WTC11 (cell line): ENCODE data around the gene DUSP15. TPM values are rescaled to one million over a fixed set of nuclear protein-coding genes. Genes with fewer than 3 reads are reported as not detected.

ENCODE experiments used
- ATAC-seq: fragments of 200-7000 bp; cut with Tn5 transposase; 2 replicates; pipeline ENCODE4 v1.10.0; 2021; ENCODE audit warnings: mild to moderate bottlenecking, moderate library complexity
- CTCF ChIA-PET: fragments of 300-600 bp; sonication (Branson Sonifier 250); formaldehyde crosslinking; loops from one replicate; lab custom pipeline; 2021; ENCODE audit warnings: antibody characterized with exemption; lab: Charles Lee
- POLR2A ChIA-PET: fragments of 350-600 bp; sonication (Branson Sonifier 250); formaldehyde crosslinking; loops from one replicate; lab custom pipeline; 2021; ENCODE audit warnings: antibody characterized with exemption; lab: Charles Lee
- DNase-seq: peaks from one replicate; pipeline ENCODE4 v3.0.0; 2021; ENCODE audit warnings: low spot score
- H3K27ac Mint-ChIP-seq: 2 replicates; pipeline ENCODE4 v1.8.0; 2021; ENCODE audit warnings: mixed read lengths
- H3K27me3 Mint-ChIP-seq: 2 replicates; pipeline ENCODE4 v1.8.0; 2021; ENCODE audit warnings: low read depth, mild to moderate bottlenecking, moderate library complexity, mixed read lengths
- H3K36me3 Mint-ChIP-seq: 2 replicates; pipeline ENCODE4 v1.8.0; 2021; ENCODE audit warnings: mixed read lengths
- H3K4me1 Mint-ChIP-seq: 2 replicates; pipeline ENCODE4 v1.8.0; 2022; ENCODE audit warnings: mixed read lengths
- H3K4me3 Mint-ChIP-seq: 2 replicates; pipeline ENCODE4 v1.8.0; 2021; ENCODE audit warnings: mild to moderate bottlenecking, moderate library complexity, mixed read lengths
- H3K9me3 Mint-ChIP-seq: 2 replicates; pipeline ENCODE4 v1.8.0; 2021; ENCODE audit warnings: mixed read lengths
- ATF6 ChIP-seq: sonication (generic); formaldehyde crosslinking; IDR thresholded peaks from 2 replicates; pipeline ENCODE4 v1.8.1; 2023; ENCODE audit warnings: mild to moderate bottlenecking, missing genetic modification reagents
- CDX4 ChIP-seq: fragments of 250-450 bp; sonication (Bioruptor Pico); IDR thresholded peaks from 2 replicates; pipeline ENCODE4 v1.9.0; 2021; ENCODE audit warnings: moderate library complexity, mild to moderate bottlenecking, inconsistent platforms, borderline replicate concordance
- ESRRA ChIP-seq: sonication (generic); formaldehyde crosslinking; IDR thresholded peaks from 2 replicates; pipeline ENCODE4 v1.8.1; 2022; ENCODE audit warnings: mild to moderate bottlenecking, missing genetic modification reagents, borderline replicate concordance
- ETV6 ChIP-seq: sonication (generic); formaldehyde crosslinking; IDR thresholded peaks from 2 replicates; pipeline ENCODE4 v1.8.1; 2022; ENCODE audit warnings: mild to moderate bottlenecking, missing genetic modification reagents
- FOXJ3 ChIP-seq: sonication (generic); formaldehyde crosslinking; IDR thresholded peaks from 2 replicates; pipeline ENCODE4 v1.9.0; 2021; ENCODE audit warnings: missing genetic modification reagents, mild to moderate bottlenecking, borderline replicate concordance
- FOXP1 ChIP-seq: sonication (generic); formaldehyde crosslinking; IDR thresholded peaks from 2 replicates; pipeline ENCODE4 v1.8.0; 2022; ENCODE audit warnings: missing genetic modification reagents, mild to moderate bottlenecking, moderate library complexity, borderline replicate concordance
- GTF2I ChIP-seq: fragments of 250-450 bp; sonication (Bioruptor Pico); conservative IDR thresholded peaks from 2 replicates; pipeline ENCODE4 v1.4.0; 2021; ENCODE audit warnings: mild to moderate bottlenecking
- JAZF1 ChIP-seq: fragments of 250-450 bp; sonication (Bioruptor Pico); IDR thresholded peaks from 2 replicates; pipeline ENCODE4 v1.9.0; 2021; ENCODE audit warnings: moderate library complexity, mild to moderate bottlenecking, inconsistent platforms
- JUN ChIP-seq: sonication (generic); formaldehyde crosslinking; IDR thresholded peaks from 2 replicates; pipeline ENCODE4 v1.8.0; 2023; ENCODE audit warnings: mild to moderate bottlenecking, missing genetic modification reagents
- KAT7 ChIP-seq: sonication (generic); formaldehyde crosslinking; IDR thresholded peaks from 2 replicates; pipeline ENCODE4 v1.8.1; 2023; ENCODE audit warnings: missing genetic modification reagents, mild to moderate bottlenecking, borderline replicate concordance
- MLX ChIP-seq: sonication (generic); formaldehyde crosslinking; IDR thresholded peaks from 2 replicates; pipeline ENCODE4 v1.8.1; 2023; ENCODE audit warnings: mild to moderate bottlenecking, missing genetic modification reagents, moderate library complexity
- NFYB ChIP-seq: sonication (generic); formaldehyde crosslinking; conservative IDR thresholded peaks from 2 replicates; pipeline ENCODE4 v1.8.0; 2022; ENCODE audit warnings: low read depth, missing genetic modification reagents
- NR3C1 ChIP-seq: sonication (generic); formaldehyde crosslinking; conservative IDR thresholded peaks from 2 replicates; pipeline ENCODE4 v1.8.1; 2023; ENCODE audit warnings: low read depth, mild to moderate bottlenecking, missing genetic modification reagents
- RORB ChIP-seq: fragments of 250-450 bp; sonication (Bioruptor Pico); IDR thresholded peaks from 2 replicates; pipeline ENCODE4 v1.9.0; 2021; ENCODE audit warnings: mild to moderate bottlenecking
- SMAD3 ChIP-seq: sonication (generic); formaldehyde crosslinking; IDR thresholded peaks from 2 replicates; pipeline ENCODE4 v1.8.0; 2022; ENCODE audit warnings: missing genetic modification reagents, mild to moderate bottlenecking, borderline replicate concordance
- USF2 ChIP-seq: sonication (generic); formaldehyde crosslinking; IDR thresholded peaks from 2 replicates; pipeline ENCODE4 v1.8.1; 2023; ENCODE audit warnings: mild to moderate bottlenecking, missing genetic modification reagents, moderate library complexity
- ZBTB21 ChIP-seq: sonication (generic); formaldehyde crosslinking; IDR thresholded peaks from 2 replicates; pipeline ENCODE4 v1.8.1; 2023; ENCODE audit warnings: mild to moderate bottlenecking, missing genetic modification reagents, borderline replicate concordance
- ZNF232 ChIP-seq: sonication (generic); formaldehyde crosslinking; IDR thresholded peaks from 2 replicates; pipeline ENCODE4 v1.8.0; 2022; ENCODE audit warnings: mild to moderate bottlenecking, missing genetic modification reagents
- ZNF263 ChIP-seq: sonication (generic); formaldehyde crosslinking; IDR thresholded peaks from 2 replicates; pipeline ENCODE4 v1.8.1; 2022; ENCODE audit warnings: low read depth, mild to moderate bottlenecking, moderate library complexity, missing genetic modification reagents
- ZNF317 ChIP-seq: sonication (generic); formaldehyde crosslinking; IDR thresholded peaks from 2 replicates; pipeline ENCODE4 v1.8.1; 2023; ENCODE audit warnings: low read depth, mild to moderate bottlenecking, moderate library complexity, missing genetic modification reagents, borderline replicate concordance
- total RNA-seq: library from RNA; stranded (reverse); gene quantifications from 3 replicates; pipeline ENCODE4 v1.2.3, GENCODE V29; 2021
- TF ChIP-seq, protein P1 (sequence below): sonication (generic); formaldehyde crosslinking; IDR thresholded peaks from 2 replicates; pipeline ENCODE4 v1.8.0; 2022; ENCODE audit warnings: mild to moderate bottlenecking, missing genetic modification reagents
- TF ChIP-seq, protein P2 (sequence below): sonication (generic); formaldehyde crosslinking; conservative IDR thresholded peaks from 2 replicates; pipeline ENCODE4 v1.8.1; 2023; ENCODE audit warnings: mild to moderate bottlenecking, low read depth, missing genetic modification reagents, moderate library complexity

Gene DUSP15
- total RNA-seq, 1 experiment from 2014 or later: 1.7 TPM

DNA sequence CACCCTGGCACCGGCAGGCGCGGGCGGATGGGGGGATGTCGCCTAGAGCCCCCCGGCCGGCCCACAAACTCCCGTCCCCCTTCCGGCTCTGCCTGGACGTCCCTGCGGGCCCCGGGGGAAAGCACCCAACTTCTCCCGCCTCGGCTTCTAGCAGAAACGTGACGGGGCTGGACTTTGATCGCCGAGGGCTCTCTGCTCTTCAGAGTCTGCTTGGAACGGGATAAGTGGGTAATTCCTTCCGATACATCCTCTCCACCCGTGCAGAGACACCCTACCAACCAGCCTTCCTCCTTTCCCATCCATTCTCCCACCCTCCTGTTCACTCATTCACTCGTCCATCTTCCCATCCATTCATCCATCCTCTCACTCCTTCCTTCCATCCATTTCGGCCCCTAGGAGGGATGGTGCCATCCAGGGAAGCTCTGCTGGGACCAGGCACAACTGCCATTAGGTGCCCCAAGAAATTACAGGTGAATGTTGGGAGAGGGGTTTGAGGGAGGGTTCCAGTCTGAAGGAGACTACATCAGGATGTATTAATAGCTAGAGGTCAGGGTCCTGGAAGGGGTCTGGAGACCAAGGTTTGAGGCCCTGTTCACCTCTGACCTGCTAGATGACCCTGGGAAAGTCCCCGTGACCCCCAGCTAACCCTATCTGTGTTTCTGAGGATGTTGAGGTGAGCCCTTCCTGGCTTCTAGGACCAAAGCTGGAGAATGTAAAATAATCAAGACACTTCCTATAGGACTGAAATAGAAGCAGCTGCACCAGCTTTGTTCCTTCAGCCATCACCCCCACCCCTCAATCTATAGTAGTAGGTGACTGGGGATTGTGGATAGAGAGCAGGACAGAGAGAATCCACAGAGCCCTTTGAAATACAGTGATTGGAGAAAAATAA, 645 bp upstream of the DUSP15 start:
- ChIA-PET CTCF (interaction anchor here (0.7 to 2.2 kb wide), 7 partner anchors 9 to 147 kb away, joined by 3 to 22 read pairs (median 6); partner anchors contain the start of gene PDRG1), POLR2A (interaction anchor here (0.9 to 1.0 kb wide), 2 partner anchors 11 to 97 kb away, joined by 3 to 6 read pairs; partner anchors contain the start of gene XKR7)
- Mint-ChIP-seq H3K9me3 (no peaks in the 10 kb centered on the region), H3K4me3 (peak overlapping the region; percentile 76)
- no peak for DNase-seq
- TF ChIP-seq JUN (no peak), RORB (CRISPR knock-in tag) (no peak), ZNF232 (no peak), ZBTB21 (no peak), JAZF1 (CRISPR knock-in tag) (no peak), ATF6 (CRISPR knock-in tag) (no peak), KAT7 (CRISPR knock-in tag) (no peak), ESRRA (no peak)
- TF ChIP-seq, all 79 proteins: peak for 0
- Mint-ChIP-seq H3K27ac (no peak overlapping the region), H3K36me3 (no peaks in the 10 kb centered on the region), H3K4me1 (peaks cover 14% of the 10 kb centered on the region), H3K27me3 (peaks cover 59% of the 10 kb centered on the region)
- ATAC-seq: no peak

- ATAC-seq: no peak
- Mint-ChIP-seq H3K27ac (0 out of 2 replicates have a peak overlapping the region, but pooled peaks have one; percentile 45), H3K36me3 (no peaks in the 10 kb centered on the region), H3K9me3 (no peaks in the 10 kb centered on the region), H3K4me3 (peak overlapping the region; percentile 93), H3K4me1 (peaks cover 14% of the 10 kb centered on the region), H3K27me3 (peaks cover 59% of the 10 kb centered on the region)
- ChIA-PET CTCF (interaction anchor here (0.6 to 0.7 kb wide), 2 partner anchors 24 to 148 kb away, joined by 3 read pairs; partner anchors contain the start of gene FOXS1), POLR2A (interaction anchor here (1.0 kb wide), 1 partner anchor 10 kb away, joined by 6 read pairs; no protein-coding TSS in a partner anchor)
- no peak for TF ChIP-seq NFYB (CRISPR knock-in tag)
- no peak for TF ChIP-seq ETV6 (CRISPR knock-in tag)
- no peak for TF ChIP-seq MLX (CRISPR knock-in tag)
- TF ChIP-seq CDX4: no peak
- TF ChIP-seq, protein P1, sequence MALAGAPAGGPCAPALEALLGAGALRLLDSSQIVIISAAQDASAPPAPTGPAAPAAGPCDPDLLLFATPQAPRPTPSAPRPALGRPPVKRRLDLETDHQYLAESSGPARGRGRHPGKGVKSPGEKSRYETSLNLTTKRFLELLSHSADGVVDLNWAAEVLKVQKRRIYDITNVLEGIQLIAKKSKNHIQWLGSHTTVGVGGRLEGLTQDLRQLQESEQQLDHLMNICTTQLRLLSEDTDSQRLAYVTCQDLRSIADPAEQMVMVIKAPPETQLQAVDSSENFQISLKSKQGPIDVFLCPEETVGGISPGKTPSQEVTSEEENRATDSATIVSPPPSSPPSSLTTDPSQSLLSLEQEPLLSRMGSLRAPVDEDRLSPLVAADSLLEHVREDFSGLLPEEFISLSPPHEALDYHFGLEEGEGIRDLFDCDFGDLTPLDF (CRISPR knock-in tag): no peak
- no peak for DNase-seq
Measured at GRCh38 chr20:31869673-31869941, 720 bp downstream of the DUSP15 start.

GRCh38 chr20:31868853-31869672, 1.3 kb downstream of the DUSP15 start:
- Mint-ChIP-seq H3K9me3 (no peaks in the 10 kb centered on the region), H3K36me3 (no peaks in the 10 kb centered on the region), H3K4me1 (peaks cover 14% of the 10 kb centered on the region), H3K27ac (no peak overlapping the region), H3K27me3 (peaks cover 58% of the 10 kb centered on the region), H3K4me3 (peak overlapping the region; percentile 93)
- ATAC-seq (no peak), DNase-seq (no peak)
- ChIA-PET POLR2A (no interaction called here), CTCF (interaction anchor here (0.7 to 2.9 kb wide), 2 partner anchors 16 to 24 kb away, joined by 3 to 14 read pairs; partner anchors contain the start of gene FOXS1)
- TF ChIP-seq, protein P2, sequence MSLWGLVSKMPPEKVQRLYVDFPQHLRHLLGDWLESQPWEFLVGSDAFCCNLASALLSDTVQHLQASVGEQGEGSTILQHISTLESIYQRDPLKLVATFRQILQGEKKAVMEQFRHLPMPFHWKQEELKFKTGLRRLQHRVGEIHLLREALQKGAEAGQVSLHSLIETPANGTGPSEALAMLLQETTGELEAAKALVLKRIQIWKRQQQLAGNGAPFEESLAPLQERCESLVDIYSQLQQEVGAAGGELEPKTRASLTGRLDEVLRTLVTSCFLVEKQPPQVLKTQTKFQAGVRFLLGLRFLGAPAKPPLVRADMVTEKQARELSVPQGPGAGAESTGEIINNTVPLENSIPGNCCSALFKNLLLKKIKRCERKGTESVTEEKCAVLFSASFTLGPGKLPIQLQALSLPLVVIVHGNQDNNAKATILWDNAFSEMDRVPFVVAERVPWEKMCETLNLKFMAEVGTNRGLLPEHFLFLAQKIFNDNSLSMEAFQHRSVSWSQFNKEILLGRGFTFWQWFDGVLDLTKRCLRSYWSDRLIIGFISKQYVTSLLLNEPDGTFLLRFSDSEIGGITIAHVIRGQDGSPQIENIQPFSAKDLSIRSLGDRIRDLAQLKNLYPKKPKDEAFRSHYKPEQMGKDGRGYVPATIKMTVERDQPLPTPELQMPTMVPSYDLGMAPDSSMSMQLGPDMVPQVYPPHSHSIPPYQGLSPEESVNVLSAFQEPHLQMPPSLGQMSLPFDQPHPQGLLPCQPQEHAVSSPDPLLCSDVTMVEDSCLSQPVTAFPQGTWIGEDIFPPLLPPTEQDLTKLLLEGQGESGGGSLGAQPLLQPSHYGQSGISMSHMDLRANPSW (CRISPR knock-in tag): no peak
- TF ChIP-seq ZNF317 (CRISPR knock-in tag) (no peak), NR3C1 (CRISPR knock-in tag) (no peak), SMAD3 (CRISPR knock-in tag) (no peak), FOXJ3 (CRISPR knock-in tag) (no peak), USF2 (CRISPR knock-in tag) (no peak), FOXP1 (CRISPR knock-in tag) (no peak), GTF2I (CRISPR knock-in tag) (no peak), ZNF263 (no peak)
